GM23338 (cell line): ENCODE data around the gene DDT.

Source experiments
- CTCF ChIP-seq, 2 experiments: fragments of 200-600 bp in 1 of 2; sonication (generic) in 1 of 2; conservative IDR thresholded peaks; 2 replicates each; pipeline versions ENCODE4 v1.5.1 to v1.6.1; 2016 to 2017; ENCODE audit warnings: antibody characterized with exemption in 2 of 2, low read depth in 2 of 2, mild to moderate bottlenecking in 2 of 2, moderate library complexity in 1 of 2
- EZH2 ChIP-seq: fragments of 200-600 bp; sonication (generic); IDR thresholded peaks from one replicate; pipeline ENCODE4 v1.8.0; 2017; ENCODE audit warnings: antibody characterized with exemption, mild to moderate bottlenecking, low read depth; ENCODE audit not compliant: unreplicated experiment
- TF ChIP-seq, protein P1 (sequence below): IDR thresholded peaks from one replicate; pipeline ENCODE4 v1.6.1; 2018; ENCODE audit warnings: antibody characterized with exemption; ENCODE audit not compliant: unreplicated experiment

- TF ChIP-seq EZH2, result no peak
- TF ChIP-seq, protein P1, sequence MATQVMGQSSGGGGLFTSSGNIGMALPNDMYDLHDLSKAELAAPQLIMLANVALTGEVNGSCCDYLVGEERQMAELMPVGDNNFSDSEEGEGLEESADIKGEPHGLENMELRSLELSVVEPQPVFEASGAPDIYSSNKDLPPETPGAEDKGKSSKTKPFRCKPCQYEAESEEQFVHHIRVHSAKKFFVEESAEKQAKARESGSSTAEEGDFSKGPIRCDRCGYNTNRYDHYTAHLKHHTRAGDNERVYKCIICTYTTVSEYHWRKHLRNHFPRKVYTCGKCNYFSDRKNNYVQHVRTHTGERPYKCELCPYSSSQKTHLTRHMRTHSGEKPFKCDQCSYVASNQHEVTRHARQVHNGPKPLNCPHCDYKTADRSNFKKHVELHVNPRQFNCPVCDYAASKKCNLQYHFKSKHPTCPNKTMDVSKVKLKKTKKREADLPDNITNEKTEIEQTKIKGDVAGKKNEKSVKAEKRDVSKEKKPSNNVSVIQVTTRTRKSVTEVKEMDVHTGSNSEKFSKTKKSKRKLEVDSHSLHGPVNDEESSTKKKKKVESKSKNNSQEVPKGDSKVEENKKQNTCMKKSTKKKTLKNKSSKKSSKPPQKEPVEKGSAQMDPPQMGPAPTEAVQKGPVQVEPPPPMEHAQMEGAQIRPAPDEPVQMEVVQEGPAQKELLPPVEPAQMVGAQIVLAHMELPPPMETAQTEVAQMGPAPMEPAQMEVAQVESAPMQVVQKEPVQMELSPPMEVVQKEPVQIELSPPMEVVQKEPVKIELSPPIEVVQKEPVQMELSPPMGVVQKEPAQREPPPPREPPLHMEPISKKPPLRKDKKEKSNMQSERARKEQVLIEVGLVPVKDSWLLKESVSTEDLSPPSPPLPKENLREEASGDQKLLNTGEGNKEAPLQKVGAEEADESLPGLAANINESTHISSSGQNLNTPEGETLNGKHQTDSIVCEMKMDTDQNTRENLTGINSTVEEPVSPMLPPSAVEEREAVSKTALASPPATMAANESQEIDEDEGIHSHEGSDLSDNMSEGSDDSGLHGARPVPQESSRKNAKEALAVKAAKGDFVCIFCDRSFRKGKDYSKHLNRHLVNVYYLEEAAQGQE, result no peak
- no peak for TF ChIP-seq CTCF (conservative IDR thresholded peaks at IDR 0.05; ENCODE audit: low read depth in 2 of 2)
Measured at GRCh38 chr22:24005201-24005600, 31.0 kb upstream of the DDT start, which contains the start of gene GSTT4.
